PC-3 (cell line): ENCODE data around the gene GBF1.

ENCODE experiments used
- CTCF ChIP-seq: fragments of 300-600 bp; sonication (generic); conservative IDR thresholded peaks from 2 replicates; pipeline ENCODE4 v1.5.1; 2017; ENCODE audit warnings: antibody characterized with exemption, low read depth, mild to moderate bottlenecking, low read length
- EZH2 ChIP-seq: fragments of 300-600 bp; sonication (generic); IDR thresholded peaks from one replicate; pipeline ENCODE4 v1.6.1; 2017; ENCODE audit warnings: antibody characterized with exemption, mild to moderate bottlenecking, low read length; ENCODE audit not compliant: unreplicated experiment
- EZH2phosphoT487 ChIP-seq: fragments of 300-600 bp; sonication (generic); IDR thresholded peaks from 2 replicates; pipeline ENCODE4 v1.6.1; 2018; ENCODE audit warnings: mild to moderate bottlenecking, antibody characterized with exemption, low read length, borderline replicate concordance

DNA sequence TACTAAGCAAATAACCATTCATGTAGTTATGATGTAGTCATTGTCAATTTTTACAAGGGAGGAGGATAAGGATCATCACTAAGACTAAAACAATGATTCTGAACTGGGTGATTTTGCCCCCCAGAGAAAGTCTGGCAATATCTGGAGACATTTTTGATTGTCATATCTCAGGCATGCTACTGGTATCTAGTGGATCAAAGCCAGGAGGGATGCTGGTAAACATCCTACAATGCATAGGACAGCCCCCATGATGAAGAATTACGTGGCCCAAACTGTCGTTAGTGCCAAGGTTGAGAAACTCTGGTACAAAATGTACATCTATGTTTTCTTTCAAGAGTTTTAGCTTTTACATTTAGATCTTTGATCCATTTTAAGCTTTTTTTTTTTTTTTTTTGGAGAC, 57.3 kb downstream of the GBF1 start:
- TF ChIP-seq CTCF (no peak), EZH2 (no peak), EZH2phosphoT487 (no peak)
